ENCODE results near the gene CD27. TPM values are rescaled to one million over a fixed set of nuclear protein-coding genes. Genes with fewer than 3 reads are reported as not detected.
A peak's percentile ranks its signal among the peaks of the same experiment; 100 is the strongest.

CD27 gene
- total RNA-seq, 1 donor from 2014 or later = not detected

- peaks cover 21% of the 10 kb centered on the region for H3K36me3 ChIP-seq (ENCODE audit: control insufficient read depth, insufficient read depth, low read length)
- DNase-seq (ENCODE audit: low read depth) = no peak
- no peak for TF ChIP-seq CTCF (IDR thresholded peaks at IDR 0.05; ENCODE audit: insufficient read depth, low read length, severe bottlenecking)
- peak; percentile 76 for FAIRE-seq
- H3K4me3 ChIP-seq (ENCODE audit: low read depth, low read length) = no peak overlapping the region
- no peaks in the 10 kb centered on the region for H3K27me3 ChIP-seq (ENCODE audit: control insufficient read depth, insufficient read depth, low read length)
These were observed 12.6 kb downstream of the CD27 start for GRCh38 chr12:6457220-6457945.

- Histone ChIP-seq H3K36me3 (ENCODE audit: control insufficient read depth, insufficient read depth, low read length) (peaks cover 24% of the 10 kb centered on the region), H3K27me3 (ENCODE audit: control insufficient read depth, insufficient read depth, low read length) (no peaks in the 10 kb centered on the region), H3K4me3 (ENCODE audit: low read depth, low read length) (no peak overlapping the region)
- DNase-seq (ENCODE audit: low read depth) (no peak), FAIRE-seq (no peak)
- TF ChIP-seq CTCF (IDR thresholded peaks at IDR 0.05; ENCODE audit: insufficient read depth, low read length, severe bottlenecking) = no peak
These were observed 13.7 kb downstream of the CD27 start for GRCh38 chr12:6458281-6459003.

- no peak for TF ChIP-seq CTCF (IDR thresholded peaks at IDR 0.05; ENCODE audit: insufficient read depth, low read length, severe bottlenecking)
- DNase-seq (ENCODE audit: low read depth) (no peak), FAIRE-seq (no peak)
- Histone ChIP-seq H3K27me3 (ENCODE audit: control insufficient read depth, insufficient read depth, low read length) (no peaks in the 10 kb centered on the region), H3K36me3 (ENCODE audit: control insufficient read depth, insufficient read depth, low read length) (peaks cover 24% of the 10 kb centered on the region), H3K4me3 (ENCODE audit: low read depth, low read length) (no peak overlapping the region)
These were observed 14.2 kb downstream of the CD27 start for GRCh38 chr12:6459004-6459337.

- TF ChIP-seq CTCF (IDR thresholded peaks at IDR 0.05; ENCODE audit: insufficient read depth, low read length, severe bottlenecking) = no peak
- Histone ChIP-seq H3K27me3 (ENCODE audit: control insufficient read depth, insufficient read depth, low read length) (no peaks in the 10 kb centered on the region), H3K36me3 (ENCODE audit: control insufficient read depth, insufficient read depth, low read length) (peaks cover 27% of the 10 kb centered on the region), H3K4me3 (ENCODE audit: low read depth, low read length) (no peak overlapping the region)
- no peak for DNase-seq (ENCODE audit: low read depth)
- no peak for FAIRE-seq
These were observed 16.1 kb downstream of the CD27 start for GRCh38 chr12:6460751-6461371.

- DNase-seq (ENCODE audit: low read depth) = peak; percentile 63
- Histone ChIP-seq H3K4me3 (ENCODE audit: low read depth, low read length) (no peak overlapping the region), H3K36me3 (ENCODE audit: control insufficient read depth, insufficient read depth, low read length) (peaks cover 27% of the 10 kb centered on the region), H3K27me3 (ENCODE audit: control insufficient read depth, insufficient read depth, low read length) (no peaks in the 10 kb centered on the region)
- FAIRE-seq = no peak
- TF ChIP-seq CTCF (IDR thresholded peaks at IDR 0.05; ENCODE audit: insufficient read depth, low read length, severe bottlenecking) = no peak
These were observed 16.9 kb downstream of the CD27 start for GRCh38 chr12:6461401-6462233.
